D721Med (cell line): ENCODE measurements around the gene PEAK1.

ENCODE experiments used
- DNase-seq: peaks from one replicate; pipeline ENCODE4 v3.0.0; 2011; ENCODE audit warnings: low spot score; ENCODE audit not compliant: insufficient read length
- FAIRE-seq: peaks from 2 replicates; lab custom pipeline; 2011; peaks lifted over from hg19 to GRCh38; lab: Jason Lieb, UNC
- TF ChIP-seq, protein P1 (sequence below): IDR thresholded peaks from 2 replicates; pipeline ENCODE4 v1.5.1; 2012; ENCODE audit warnings: mild to moderate bottlenecking, control low read depth; ENCODE audit not compliant: insufficient read depth; ENCODE audit errors: missing control alignments

Gene PEAK1

DNA sequence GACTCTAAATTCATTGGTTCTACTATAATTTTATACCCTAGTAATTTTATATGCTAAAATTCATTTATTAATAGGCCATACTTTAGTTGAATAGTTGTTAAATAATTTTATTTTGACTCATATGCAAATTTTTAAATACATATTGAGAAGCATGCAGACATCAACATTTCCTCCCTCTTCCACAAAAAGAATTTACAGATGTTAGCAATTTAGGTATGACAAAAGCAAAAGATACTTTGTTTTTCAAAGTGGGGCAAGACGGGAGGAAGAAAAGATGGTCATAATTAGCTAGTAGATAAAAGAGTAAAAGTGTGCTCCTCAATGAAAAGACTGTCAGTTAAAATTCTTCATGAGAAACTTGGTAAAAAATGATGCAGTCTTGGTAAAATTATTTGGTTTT is 200.1 kb downstream of the PEAK1 start:
- TF ChIP-seq, protein P1, sequence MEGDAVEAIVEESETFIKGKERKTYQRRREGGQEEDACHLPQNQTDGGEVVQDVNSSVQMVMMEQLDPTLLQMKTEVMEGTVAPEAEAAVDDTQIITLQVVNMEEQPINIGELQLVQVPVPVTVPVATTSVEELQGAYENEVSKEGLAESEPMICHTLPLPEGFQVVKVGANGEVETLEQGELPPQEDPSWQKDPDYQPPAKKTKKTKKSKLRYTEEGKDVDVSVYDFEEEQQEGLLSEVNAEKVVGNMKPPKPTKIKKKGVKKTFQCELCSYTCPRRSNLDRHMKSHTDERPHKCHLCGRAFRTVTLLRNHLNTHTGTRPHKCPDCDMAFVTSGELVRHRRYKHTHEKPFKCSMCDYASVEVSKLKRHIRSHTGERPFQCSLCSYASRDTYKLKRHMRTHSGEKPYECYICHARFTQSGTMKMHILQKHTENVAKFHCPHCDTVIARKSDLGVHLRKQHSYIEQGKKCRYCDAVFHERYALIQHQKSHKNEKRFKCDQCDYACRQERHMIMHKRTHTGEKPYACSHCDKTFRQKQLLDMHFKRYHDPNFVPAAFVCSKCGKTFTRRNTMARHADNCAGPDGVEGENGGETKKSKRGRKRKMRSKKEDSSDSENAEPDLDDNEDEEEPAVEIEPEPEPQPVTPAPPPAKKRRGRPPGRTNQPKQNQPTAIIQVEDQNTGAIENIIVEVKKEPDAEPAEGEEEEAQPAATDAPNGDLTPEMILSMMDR = no peak
- FAIRE-seq (no peak), DNase-seq (no peak)

DNA sequence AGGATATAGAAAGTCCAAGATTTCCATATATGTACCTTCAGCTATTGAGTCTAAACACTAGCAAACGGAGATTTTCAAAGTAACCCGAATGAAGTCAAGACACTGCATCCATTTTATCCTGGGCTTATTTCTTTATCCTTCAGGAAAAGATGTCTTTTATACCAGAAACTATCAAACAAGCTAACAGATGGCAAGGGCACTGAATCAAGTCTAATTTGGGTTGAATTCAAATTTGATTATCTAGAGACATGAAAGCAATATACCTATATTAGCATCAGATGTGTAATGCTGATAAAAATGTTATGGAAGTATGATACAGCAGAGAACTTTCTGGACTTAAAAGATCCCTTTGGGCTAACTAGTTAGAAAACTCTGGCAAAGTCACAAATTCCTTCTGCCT is 210.7 kb downstream of the PEAK1 start:
- no peak for FAIRE-seq
- DNase-seq = no peak
- TF ChIP-seq, protein P1 = no peak

DNA sequence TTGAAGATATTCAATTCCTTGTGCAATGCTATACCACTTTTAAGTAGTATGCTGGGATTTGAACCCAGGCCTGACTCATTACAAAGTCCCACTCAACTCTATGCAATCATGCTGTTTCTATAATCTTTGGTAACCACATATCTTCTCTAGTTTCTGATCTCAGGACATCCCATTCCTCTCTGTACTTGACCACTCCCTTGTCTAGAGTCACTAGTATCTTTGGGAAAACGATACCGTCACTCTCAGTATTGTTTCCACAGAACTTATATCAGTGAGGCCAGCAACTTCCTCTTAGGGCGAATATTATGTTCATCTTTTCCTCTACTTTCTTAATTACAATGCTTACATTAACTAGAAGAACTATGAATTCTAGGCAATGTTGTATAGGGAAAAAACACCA is 211.7 kb downstream of the PEAK1 start:
- FAIRE-seq (no peak), DNase-seq (no peak)
- TF ChIP-seq, protein P1 = no peak

DNA sequence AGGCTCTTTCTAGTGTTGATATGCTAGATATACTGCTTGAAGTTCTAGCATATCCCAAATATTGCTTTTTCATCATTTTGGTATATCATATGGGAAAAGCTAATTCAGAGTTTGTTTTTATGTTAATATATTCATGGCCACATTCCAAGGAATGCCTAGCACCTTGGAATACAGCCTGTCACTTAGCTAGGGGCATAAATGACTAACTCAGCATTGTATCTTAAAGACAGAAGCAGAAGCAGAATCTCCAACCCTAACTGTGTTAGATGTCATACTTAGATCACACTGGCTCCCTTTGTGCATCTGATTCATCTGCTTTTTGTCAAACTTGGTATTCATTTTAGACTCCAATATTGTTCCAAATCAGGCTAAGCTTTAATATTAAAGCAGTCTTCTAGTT is 218.2 kb downstream of the PEAK1 start:
- FAIRE-seq (no peak), DNase-seq (no peak)
- TF ChIP-seq, protein P1 = no peak

DNA sequence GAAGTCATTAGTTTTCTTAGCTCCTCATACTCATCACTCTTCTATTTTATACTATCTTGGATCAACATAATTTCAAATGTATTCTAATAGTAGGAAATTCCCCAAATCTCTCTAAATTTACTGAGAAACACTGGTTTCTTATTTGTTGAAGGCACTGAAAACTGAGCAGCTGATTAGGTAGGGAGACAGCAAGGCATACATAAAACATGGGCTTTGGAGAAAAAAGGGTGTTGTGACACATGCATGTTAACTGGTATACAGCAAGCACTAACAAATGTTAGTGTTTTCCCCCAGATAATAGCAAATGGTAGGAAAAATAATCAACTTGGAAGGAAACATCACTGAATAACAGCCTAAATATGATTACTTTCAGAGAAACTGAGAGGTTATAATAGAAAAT is 223.5 kb downstream of the PEAK1 start:
- TF ChIP-seq, protein P1 = no peak
- DNase-seq = no peak
- FAIRE-seq = no peak

DNA sequence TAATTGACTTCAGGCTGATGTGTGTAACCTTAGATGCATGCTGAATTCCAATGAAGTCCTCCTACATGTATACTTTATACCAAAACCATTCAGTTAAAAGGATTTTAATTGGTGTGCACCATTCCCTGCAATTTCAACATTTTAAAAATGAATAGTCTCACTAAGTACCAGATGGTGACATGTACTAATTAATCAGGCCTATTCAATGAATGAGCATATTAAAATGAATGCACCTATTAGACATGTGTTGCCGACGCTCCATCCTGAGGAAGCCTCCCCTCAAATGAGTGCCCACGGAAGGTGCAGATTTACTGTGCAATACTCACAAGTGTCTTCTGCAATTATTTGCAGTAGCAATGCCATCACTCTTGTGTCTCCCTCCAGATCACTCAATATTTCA is 224.3 kb downstream of the PEAK1 start:
- FAIRE-seq = no peak
- TF ChIP-seq, protein P1 = no peak

DNA sequence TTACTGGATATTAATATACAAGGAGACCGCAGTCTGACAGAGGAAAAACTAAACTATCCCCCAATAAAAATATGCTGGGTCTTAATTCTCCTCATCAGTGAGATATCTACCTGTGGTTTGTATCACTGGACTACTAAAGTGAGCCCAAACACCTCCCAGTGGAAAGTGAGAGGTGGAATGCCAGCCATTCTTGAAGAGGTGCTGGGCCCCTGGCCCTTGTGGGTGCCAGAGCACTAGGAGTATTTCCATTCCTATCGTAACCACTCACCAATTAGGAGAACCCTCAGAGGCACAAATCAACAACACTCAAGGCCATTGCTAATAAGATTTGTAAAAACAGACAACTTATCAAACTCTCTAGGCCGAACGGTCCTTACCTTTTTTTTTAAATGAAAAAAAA is 227.5 kb downstream of the PEAK1 start:
- DNase-seq (no peak), FAIRE-seq (no peak)
- TF ChIP-seq, protein P1 = no peak

More for the DNA sequence above, 224.3 kb downstream of the PEAK1 start:
- no peak for DNase-seq
